NT2/D1 (cell line): ENCODE results near the gene GSTM5.

Experiments used
- SUZ12 ChIP-seq: IDR thresholded peaks from 2 replicates; pipeline ENCODE4 v1.6.1; 2011; ENCODE audit not compliant: insufficient read length, insufficient read depth; ENCODE audit errors: extremely low read depth
- ZNF274 ChIP-seq: IDR thresholded peaks from 2 replicates; pipeline ENCODE4 v1.6.1; 2011; ENCODE audit warnings: mild to moderate bottlenecking, low read depth, low read length

- no peak for TF ChIP-seq SUZ12
- no peak for TF ChIP-seq ZNF274
Measured at GRCh38 chr1:109750241-109750882, 38.3 kb downstream of the GSTM5 start.
